Right renal cortex interstitium (tissue), 3 donors: ENCODE results near the gene RFX5. TPM values are rescaled to one million over a fixed set of nuclear protein-coding genes. Genes with fewer than 3 reads are reported as not detected.
"Not testable (repeated sequence)": the region's sequence is repeated elsewhere in the genome, so short reads cannot be mapped to it uniquely, and the experiment has no call there.

ENCODE experiments used
- DNase-seq, 3 donors: peaks; one replicate each; pipeline ENCODE4 v3.0.0-alpha.2; 2013; ENCODE audit warnings: low read depth in 3 of 3, low spot score in 2 of 3
- polyA plus RNA-seq, 3 donors: library from polyadenylated mRNA; unstranded; fragments of 120-200 nt; gene quantifications; one replicate each; pipeline ENCODE4 v1.2.1, GENCODE V29; 2013; ENCODE audit not compliant: insufficient read length in 3 of 3

Gene RFX5
- polyA plus RNA-seq, result 10 to 100 TPM; 39.6 to 47.4 (median 42.7) TPM

- DNase-seq, result peak; percentile 92 to 96 (median 93)
Measured at GRCh38 chr1:151346769-151347522, at the start of gene RFX5. TSS of gene RFX5 (minus strand) at chr1:151347252. CDS start at chr1:151346320, 932 bp downstream.

GRCh38 chr1:151396265-151396664, 49.2 kb upstream of the RFX5 start:
- not testable (repeated sequence) for DNase-seq

GRCh38 chr1:151393583-151393982, 46.5 kb upstream of the RFX5 start:
- DNase-seq, result no peak

GRCh38 chr1:151391079-151391563, 44.1 kb upstream of the RFX5 start:
- DNase-seq, result no peak

GRCh38 chr1:151390221-151391078, 43.4 kb upstream of the RFX5 start:
- DNase-seq, result not testable (repeated sequence)

GRCh38 chr1:151386002-151386401, 39.0 kb upstream of the RFX5 start:
- DNase-seq, result no peak

GRCh38 chr1:151384584-151384983, 37.5 kb upstream of the RFX5 start:
- DNase-seq, result no peak

GRCh38 chr1:151377150-151377884, 30.3 kb upstream of the RFX5 start:
- no peak for DNase-seq

- no peak for DNase-seq
Measured at GRCh38 chr1:151373196-151373595, 26.1 kb upstream of the RFX5 start.

GRCh38 chr1:151372058-151372934, 25.2 kb upstream of the RFX5 start, which contains the start of gene SELENBP1:
TSS of gene SELENBP1 (minus strand) at chr1:151372705. CDS start at chr1:151372641, 64 bp downstream.
- peak in 2 of 3 donors; percentile 67 to 69 for DNase-seq

- DNase-seq, result peak in 1 of 3 donors; percentile 43
Measured at GRCh38 chr1:151371370-151372057, 24.5 kb upstream of the RFX5 start.

GRCh38 chr1:151370211-151370911, 23.3 kb upstream of the RFX5 start:
- DNase-seq, result no peak

- no peak for DNase-seq
Measured at GRCh38 chr1:151369621-151370048, 22.6 kb upstream of the RFX5 start.

- no peak for DNase-seq
Measured at GRCh38 chr1:151369302-151369610, 22.2 kb upstream of the RFX5 start.

- DNase-seq, result no peak
Measured at GRCh38 chr1:151368393-151369301, 21.6 kb upstream of the RFX5 start.

- no peak for DNase-seq
Measured at GRCh38 chr1:151367658-151368392, 20.8 kb upstream of the RFX5 start.

- DNase-seq, result no peak
Measured at GRCh38 chr1:151364996-151365395, 17.9 kb upstream of the RFX5 start.
